Endothelial cell of umbilical vein (primary cell): ENCODE measurements around the gene NGEF.

Experiments used
- POLR2A ChIP-seq: IDR thresholded peaks from 2 replicates; pipeline ENCODE4 v1.6.1; 2012; ENCODE audit warnings: low read depth, mild to moderate bottlenecking, control low read depth, low read length
- POLR2AphosphoS5 ChIP-seq: IDR thresholded peaks from 2 replicates; pipeline ENCODE4 v1.6.1; 2012; ENCODE audit warnings: low read depth, mild to moderate bottlenecking, control low read depth, low read length, moderate library complexity; ENCODE audit not compliant: insufficient read depth
- TF ChIP-seq, protein P1 (sequence below), 2 donors: IDR thresholded peaks; 1 replicate in 1 of 2; 2 replicates in 1 of 2; pipeline ENCODE4 v1.5.1; 2011; ENCODE audit warnings: low read length in 2 of 2, mild to moderate bottlenecking in 2 of 2, moderate library complexity in 2 of 2, control low read depth in 1 of 2, inconsistent platforms in 1 of 2, low read depth in 1 of 2; ENCODE audit not compliant: insufficient read depth in 1 of 2; ENCODE audit errors: extremely low read depth in 1 of 2

DNA sequence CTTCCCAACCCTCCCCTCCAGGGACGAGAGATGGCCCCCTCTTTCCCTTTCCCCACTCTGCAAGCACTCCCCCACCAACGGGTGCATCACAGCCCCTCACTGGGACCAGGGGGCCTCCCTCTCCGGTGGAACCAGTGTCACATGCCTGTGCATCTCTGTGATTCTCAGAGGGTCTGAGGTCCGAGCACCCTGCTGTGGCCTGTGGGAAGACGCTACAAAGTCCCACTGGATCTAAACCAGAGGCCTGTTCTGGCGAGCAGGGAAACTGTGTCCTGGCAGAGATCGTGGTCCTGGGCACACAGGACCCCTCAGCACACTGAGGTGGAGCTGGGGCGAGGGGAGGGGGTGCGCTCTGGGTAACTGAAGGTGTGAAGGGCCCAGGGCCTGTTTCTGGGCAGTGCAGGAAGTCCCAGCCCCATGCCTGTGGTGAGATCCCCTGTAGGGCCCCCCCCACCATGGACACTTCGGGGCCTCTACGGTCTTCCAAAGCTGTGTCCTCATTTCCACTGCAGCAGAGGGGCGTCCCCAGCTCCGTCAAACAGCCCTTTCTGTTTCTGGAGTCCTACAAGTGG is 135.0 kb downstream of the NGEF start:
- TF ChIP-seq POLR2A (no peak), POLR2AphosphoS5 (no peak)
- TF ChIP-seq, protein P1, sequence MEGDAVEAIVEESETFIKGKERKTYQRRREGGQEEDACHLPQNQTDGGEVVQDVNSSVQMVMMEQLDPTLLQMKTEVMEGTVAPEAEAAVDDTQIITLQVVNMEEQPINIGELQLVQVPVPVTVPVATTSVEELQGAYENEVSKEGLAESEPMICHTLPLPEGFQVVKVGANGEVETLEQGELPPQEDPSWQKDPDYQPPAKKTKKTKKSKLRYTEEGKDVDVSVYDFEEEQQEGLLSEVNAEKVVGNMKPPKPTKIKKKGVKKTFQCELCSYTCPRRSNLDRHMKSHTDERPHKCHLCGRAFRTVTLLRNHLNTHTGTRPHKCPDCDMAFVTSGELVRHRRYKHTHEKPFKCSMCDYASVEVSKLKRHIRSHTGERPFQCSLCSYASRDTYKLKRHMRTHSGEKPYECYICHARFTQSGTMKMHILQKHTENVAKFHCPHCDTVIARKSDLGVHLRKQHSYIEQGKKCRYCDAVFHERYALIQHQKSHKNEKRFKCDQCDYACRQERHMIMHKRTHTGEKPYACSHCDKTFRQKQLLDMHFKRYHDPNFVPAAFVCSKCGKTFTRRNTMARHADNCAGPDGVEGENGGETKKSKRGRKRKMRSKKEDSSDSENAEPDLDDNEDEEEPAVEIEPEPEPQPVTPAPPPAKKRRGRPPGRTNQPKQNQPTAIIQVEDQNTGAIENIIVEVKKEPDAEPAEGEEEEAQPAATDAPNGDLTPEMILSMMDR (IDR thresholded peaks at IDR 0.05; ENCODE audit: extremely low read depth in 1 of 2, insufficient read depth in 1 of 2, low read depth in 1 of 2, low read length in 2 of 2), result no peak
